HUES48 (cell line): ENCODE measurements around the gene PRND.
"Not testable (repeated sequence)": the region's sequence is repeated elsewhere in the genome, so short reads cannot be mapped to it uniquely, and the experiment has no call there.

Source experiments
- H3K27ac ChIP-seq: one replicate; pipeline ENCODE4 v1.7.0; 2013; ENCODE audit warnings: low read depth, low read length, inconsistent platforms
- H3K27me3 ChIP-seq: 2 replicates; pipeline ENCODE4 v1.6.1; 2013; ENCODE audit warnings: mild to moderate bottlenecking, low read length; ENCODE audit not compliant: control insufficient read depth, insufficient read depth
- H3K36me3 ChIP-seq: 2 replicates; pipeline ENCODE4 v1.6.1; 2013; ENCODE audit warnings: low read length; ENCODE audit not compliant: control insufficient read depth, insufficient read depth
- H3K4me1 ChIP-seq: 2 replicates; pipeline ENCODE4 v1.6.1; 2013; ENCODE audit warnings: mild to moderate bottlenecking, low read length; ENCODE audit not compliant: control insufficient read depth, insufficient read depth
- H3K4me3 ChIP-seq: 2 replicates; pipeline ENCODE4 v1.5.1; 2013; ENCODE audit warnings: mild to moderate bottlenecking, low read depth, low read length
- H3K9ac ChIP-seq: 2 replicates; pipeline ENCODE4 v1.6.1; 2013; ENCODE audit warnings: mild to moderate bottlenecking, low read depth, low read length, moderate library complexity
- H3K9me3 ChIP-seq: 2 replicates; pipeline ENCODE4 v1.6.1; 2013; ENCODE audit warnings: low read length; ENCODE audit not compliant: control insufficient read depth, insufficient read depth

The PRND gene

GRCh38 chr20:4737857-4738627 lies 16.3 kb downstream of the PRND start:
- no peaks in the 10 kb centered on the region for H3K36me3 ChIP-seq
- H3K9ac ChIP-seq = no peak overlapping the region

GRCh38 chr20:4740774-4741431 lies 19.2 kb downstream of the PRND start:
- Histone ChIP-seq H3K4me1 (no peaks in the 10 kb centered on the region), H3K4me3 (no peak overlapping the region), H3K9ac (no peak overlapping the region), H3K27ac (no peak overlapping the region), H3K27me3 (no peaks in the 10 kb centered on the region), H3K36me3 (no peaks in the 10 kb centered on the region), H3K9me3 (no peaks in the 10 kb centered on the region)

More at GRCh38 chr20:4737857-4738627, 16.3 kb downstream of the PRND start:
- Histone ChIP-seq H3K9me3 (no peaks in the 10 kb centered on the region), H3K27me3 (no peaks in the 10 kb centered on the region), H3K4me1 (no peaks in the 10 kb centered on the region), H3K27ac (no peak overlapping the region), H3K4me3 (no peak overlapping the region)

- Histone ChIP-seq H3K9me3 (peaks cover 6% of the 10 kb centered on the region; the same call in 1 of the 2 replicates), H3K27ac (peak overlapping the region; percentile 79), H3K4me1 (peaks cover 7% of the 10 kb centered on the region), H3K27me3 (no peaks in the 10 kb centered on the region), H3K36me3 (no peaks in the 10 kb centered on the region), H3K4me3 (no peak overlapping the region), H3K9ac (no peak overlapping the region)
These were observed 27.1 kb downstream of the PRND start for GRCh38 chr20:4748847-4749246.

- Histone ChIP-seq H3K4me3 (no peak overlapping the region), H3K4me1 (peaks cover 7% of the 10 kb centered on the region), H3K27ac (peak overlapping the region; percentile 56), H3K9ac (no peak overlapping the region), H3K9me3 (peaks cover 6% of the 10 kb centered on the region; the same call in 1 of the 2 replicates), H3K27me3 (no peaks in the 10 kb centered on the region), H3K36me3 (no peaks in the 10 kb centered on the region)
These were observed 27.6 kb downstream of the PRND start for GRCh38 chr20:4749326-4749725.

- Histone ChIP-seq H3K9ac (no peak overlapping the region), H3K27ac (no peak overlapping the region), H3K36me3 (no peaks in the 10 kb centered on the region), H3K4me1 (peaks cover 7% of the 10 kb centered on the region), H3K4me3 (no peak overlapping the region), H3K9me3 (peaks cover 6% of the 10 kb centered on the region; the same call in 1 of the 2 replicates), H3K27me3 (no peaks in the 10 kb centered on the region)
These were observed 28.7 kb downstream of the PRND start for GRCh38 chr20:4750381-4750780.

- not testable (repeated sequence) for H3K4me1 ChIP-seq, H3K9me3 ChIP-seq, H3K27ac ChIP-seq, H3K4me3 ChIP-seq, H3K9ac ChIP-seq, H3K36me3 ChIP-seq
- peaks cover 17% of the 10 kb centered on the region for H3K27me3 ChIP-seq
These were observed 37.6 kb downstream of the PRND start for GRCh38 chr20:4759100-4759884.

GRCh38 chr20:4763261-4763660 lies 41.6 kb downstream of the PRND start:
- Histone ChIP-seq H3K9ac (no peak overlapping the region), H3K4me1 (peaks cover 2% of the 10 kb centered on the region; the same call in 1 of the 2 replicates), H3K27me3 (peaks cover 17% of the 10 kb centered on the region), H3K9me3 (no peaks in the 10 kb centered on the region), H3K36me3 (no peaks in the 10 kb centered on the region), H3K4me3 (no peak overlapping the region), H3K27ac (no peak overlapping the region)

GRCh38 chr20:4763723-4764510 lies 42.2 kb downstream of the PRND start:
- Histone ChIP-seq H3K9me3 (no peaks in the 10 kb centered on the region), H3K4me3 (no peak overlapping the region), H3K27ac (no peak overlapping the region), H3K36me3 (no peaks in the 10 kb centered on the region), H3K27me3 (peaks cover 17% of the 10 kb centered on the region), H3K4me1 (peaks cover 2% of the 10 kb centered on the region; the same call in 1 of the 2 replicates), H3K9ac (no peak overlapping the region)

GRCh38 chr20:4764805-4765204 lies 43.1 kb downstream of the PRND start:
- Histone ChIP-seq H3K27ac (no peak overlapping the region), H3K4me1 (0 out of 2 replicates have a peak, but pooled peaks cover 2% of the 10 kb centered on the region), H3K9ac (no peak overlapping the region), H3K27me3 (peaks cover 17% of the 10 kb centered on the region), H3K36me3 (no peaks in the 10 kb centered on the region), H3K9me3 (no peaks in the 10 kb centered on the region), H3K4me3 (no peak overlapping the region)

- Histone ChIP-seq H3K4me1 (0 out of 2 replicates have a peak, but pooled peaks cover 2% of the 10 kb centered on the region), H3K9ac (no peak overlapping the region), H3K27ac (no peak overlapping the region), H3K4me3 (no peak overlapping the region), H3K27me3 (peaks cover 16% of the 10 kb centered on the region), H3K9me3 (no peaks in the 10 kb centered on the region), H3K36me3 (no peaks in the 10 kb centered on the region)
These were observed 44.0 kb downstream of the PRND start for GRCh38 chr20:4765681-4766080.
